A549 (cell line): ENCODE measurements around the gene CCDC27. TPM values are rescaled to one million over a fixed set of nuclear protein-coding genes. Genes with fewer than 3 reads are reported as not detected.
A peak's percentile ranks its signal among the peaks of the same experiment; 100 is the strongest.

ENCODE experiments used
- ATAC-seq, 2 experiments: fragments of 200-7000 bp in 1 of 2; fragments of >200 bp in 1 of 2; cut with Nextera tagmentation in 1 of 2; cut with Tn5 transposase in 1 of 2; 3 replicates each; pipeline versions ENCODE4 v1.8.0 to v1.9.1; 2018 to 2020; ENCODE audit warnings: mild to moderate bottlenecking in 1 of 2, moderate library complexity in 1 of 2
- CTCF ChIA-PET: fragments of 300-600 bp; sonication (Branson Sonifier 250); formaldehyde crosslinking; extraction: SDS; loops from one replicate; lab custom pipeline; 2021; ENCODE audit warnings: antibody characterized with exemption, inconsistent platforms; lab: Yijun Ruan, JAX
- POLR2A ChIA-PET: fragments of 350-600 bp; formaldehyde crosslinking; extraction: SDS; loops from one replicate; lab custom pipeline; 2021; ENCODE audit warnings: antibody characterized with exemption, inconsistent platforms; lab: Yijun Ruan, JAX
- DNase-seq, 2 experiments: peaks; one replicate each; pipeline versions ENCODE4 v3.0.0 to v3.0.0-alpha.2; 2011 to 2016; ENCODE audit warnings: low read depth in 1 of 2, low spot score in 1 of 2
- FAIRE-seq: peaks from 2 replicates; lab custom pipeline; 2011; peaks lifted over from hg19 to GRCh38; lab: Jason Lieb, UNC
- H3K27ac ChIP-seq, 2 experiments: fragments of >200 bp; sonication (Bioruptor Twin); formaldehyde crosslinking; 3 replicates each; pipeline ENCODE4 v1.5.1; 2016 to 2017
- H3K4me1 ChIP-seq: fragments of >200 bp; sonication (Bioruptor Twin); formaldehyde crosslinking; 3 replicates; pipeline ENCODE4 v1.6.1; 2016
- H3K4me2 ChIP-seq: fragments of >200 bp; sonication (Bioruptor Twin); formaldehyde crosslinking; 3 replicates; pipeline ENCODE4 v1.6.1; 2016
- H3K4me3 ChIP-seq: fragments of >200 bp; sonication (Bioruptor Twin); formaldehyde crosslinking; 3 replicates; pipeline ENCODE4 v1.5.1; 2016
- H3K9me3 ChIP-seq: fragments of >200 bp; sonication (Bioruptor Twin); formaldehyde crosslinking; 3 replicates; pipeline ENCODE4 v1.6.1; 2016
- CBX2 ChIP-seq: fragments of 200-600 bp; sonication (generic); IDR thresholded peaks from 2 replicates; pipeline ENCODE4 v1.6.1; 2016; ENCODE audit warnings: low read depth, mild to moderate bottlenecking, borderline replicate concordance
- CBX8 ChIP-seq: fragments of 200-600 bp; sonication (generic); IDR thresholded peaks from 2 replicates; pipeline ENCODE4 v1.6.1; 2016
- CHD2 ChIP-seq: fragments of 150-350 bp; IDR thresholded peaks from 2 replicates; pipeline ENCODE4 v1.6.1; 2014; ENCODE audit warnings: low read length; ENCODE audit not compliant: partially characterized antibody
- EHMT2 ChIP-seq: fragments of 200-600 bp; sonication (generic); IDR thresholded peaks from 2 replicates; pipeline ENCODE4 v1.6.1; 2016; ENCODE audit warnings: antibody characterized with exemption, low read depth, mild to moderate bottlenecking, moderate library complexity
- HOXB13 ChIP-seq: fragments of 250-450 bp; sonication (Bioruptor Pico); IDR thresholded peaks from 2 replicates; pipeline ENCODE4 v1.5.0; 2020; ENCODE audit warnings: low read depth, mild to moderate bottlenecking, moderate library complexity
- KDM5A ChIP-seq: fragments of 200-600 bp; sonication (generic); IDR thresholded peaks from 2 replicates; pipeline ENCODE4 v1.6.1; 2016; ENCODE audit warnings: antibody characterized with exemption, mild to moderate bottlenecking
- NPAS2 ChIP-seq: fragments of 250-450 bp; sonication (Bioruptor Pico); IDR thresholded peaks from 2 replicates; pipeline ENCODE4 v1.8.0; 2022; ENCODE audit warnings: mild to moderate bottlenecking, moderate library complexity, borderline replicate concordance
- NR3C1 ChIP-seq: fragments of >200 bp; sonication (Bioruptor Twin); formaldehyde crosslinking; IDR thresholded peaks from 3 replicates; pipeline ENCODE4 v1.6.1; 2017
- POLR2A ChIP-seq: IDR thresholded peaks from 2 replicates; pipeline ENCODE4 v1.6.1; 2012; ENCODE audit warnings: mild to moderate bottlenecking, low read length
- POLR2AphosphoS2 ChIP-seq: conservative IDR thresholded peaks from 2 replicates; pipeline ENCODE4 v1.6.1; 2012; ENCODE audit warnings: low read length, improper control_type of control experiment, inconsistent platforms
- RAD21 ChIP-seq, 2 experiments: fragments of >200 bp in 1 of 2; sonication (Bioruptor Twin) in 1 of 2; formaldehyde crosslinking in 1 of 2; IDR thresholded peaks in 1 of 2; conservative IDR thresholded peaks in 1 of 2; 2 replicates in 1 of 2; 3 replicates in 1 of 2; pipeline ENCODE4 v1.6.1; 2012 to 2018; ENCODE audit warnings: inconsistent platforms in 1 of 2
- TFCP2L1 ChIP-seq: fragments of 250-450 bp; sonication (Bioruptor Pico); IDR thresholded peaks from 2 replicates; pipeline ENCODE4 v1.5.0; 2021; ENCODE audit warnings: mild to moderate bottlenecking
- USF2 ChIP-seq: fragments of 450-650 bp; IDR thresholded peaks from 2 replicates; pipeline ENCODE4 v1.6.1; 2014; ENCODE audit warnings: antibody characterized with exemption
- ZFP36 ChIP-seq: fragments of 450-650 bp; IDR thresholded peaks from 2 replicates; pipeline ENCODE4 v1.6.1; 2014; ENCODE audit warnings: borderline replicate concordance; ENCODE audit not compliant: partially characterized antibody
- ZSCAN20 ChIP-seq: fragments of 250-450 bp; sonication (Bioruptor Pico); IDR thresholded peaks from 2 replicates; pipeline ENCODE4 v1.8.0; 2022; ENCODE audit warnings: mild to moderate bottlenecking, moderate library complexity
- WGBS: methylation state at CpG from one replicate; pipeline ENCODE4 v1.1.6; 2017; ENCODE audit errors: missing lambda C conversion rate; 5-methylcytosine and 5-hydroxymethylcytosine counted together
- polyA plus RNA-seq, 4 experiments: library from polyadenylated mRNA; depleted of rRNA in 3 of 4; stranded (reverse); fragments of >200 nt; fragmentation: RNase III in 1 of 4; extraction: RNeasy Plus Mini Kit Qiagen cat#74134 plus additional on column Dnase treatment in 1 of 4; gene quantifications; 2 replicates in 3 of 4; 3 replicates in 1 of 4; pipeline ENCODE4 v1.2.3, GENCODE V29; 2011 to 2017
- TF ChIP-seq, protein P1 (sequence below): fragments of >200 bp; sonication (Bioruptor Twin); formaldehyde crosslinking; IDR thresholded peaks from 3 replicates; pipeline ENCODE4 v1.5.1; 2016

Gene CCDC27
- polyA plus RNA-seq, 2 of the 4 experiments (the other 2 are of a cell fraction), result not detected

- no peak for FAIRE-seq
- TF ChIP-seq RAD21 (conservative IDR thresholded peaks at IDR 0.05 in 1 of 2, IDR thresholded peaks at IDR 0.05 in 1 of 2), result peak in 1 of 2 experiments; percentile 32; a peak in 2 of 5 replicates
- TF ChIP-seq NR3C1, result no peak
- TF ChIP-seq, protein P1, sequence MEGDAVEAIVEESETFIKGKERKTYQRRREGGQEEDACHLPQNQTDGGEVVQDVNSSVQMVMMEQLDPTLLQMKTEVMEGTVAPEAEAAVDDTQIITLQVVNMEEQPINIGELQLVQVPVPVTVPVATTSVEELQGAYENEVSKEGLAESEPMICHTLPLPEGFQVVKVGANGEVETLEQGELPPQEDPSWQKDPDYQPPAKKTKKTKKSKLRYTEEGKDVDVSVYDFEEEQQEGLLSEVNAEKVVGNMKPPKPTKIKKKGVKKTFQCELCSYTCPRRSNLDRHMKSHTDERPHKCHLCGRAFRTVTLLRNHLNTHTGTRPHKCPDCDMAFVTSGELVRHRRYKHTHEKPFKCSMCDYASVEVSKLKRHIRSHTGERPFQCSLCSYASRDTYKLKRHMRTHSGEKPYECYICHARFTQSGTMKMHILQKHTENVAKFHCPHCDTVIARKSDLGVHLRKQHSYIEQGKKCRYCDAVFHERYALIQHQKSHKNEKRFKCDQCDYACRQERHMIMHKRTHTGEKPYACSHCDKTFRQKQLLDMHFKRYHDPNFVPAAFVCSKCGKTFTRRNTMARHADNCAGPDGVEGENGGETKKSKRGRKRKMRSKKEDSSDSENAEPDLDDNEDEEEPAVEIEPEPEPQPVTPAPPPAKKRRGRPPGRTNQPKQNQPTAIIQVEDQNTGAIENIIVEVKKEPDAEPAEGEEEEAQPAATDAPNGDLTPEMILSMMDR, result peak; percentile 25; the same call in 2 of the 3 replicates
- no peak for TF ChIP-seq KDM5A
- no peak for TF ChIP-seq HOXB13
- peak; percentile 53 to 75 for DNase-seq
- Histone ChIP-seq H3K4me1 (no peaks in the 10 kb centered on the region), H3K4me3 (no peak overlapping the region), H3K4me2 (no peak overlapping the region), H3K9me3 (no peaks in the 10 kb centered on the region), H3K27ac (no peak overlapping the region)
- ChIA-PET CTCF (interaction anchor here (0.6 to 1.7 kb wide), 8 partner anchors 9 to 274 kb away, joined by 3 to 7 read pairs (median 4); no protein-coding TSS in a partner anchor), POLR2A (no interaction called here)
- peak; percentile 69 to 88 for ATAC-seq
- WGBS, result 55% methylated on average over 21 of the region's 37 CpGs
Measured at GRCh38 chr1:3727042-3727824, 25.0 kb upstream of the CCDC27 start.

DNA sequence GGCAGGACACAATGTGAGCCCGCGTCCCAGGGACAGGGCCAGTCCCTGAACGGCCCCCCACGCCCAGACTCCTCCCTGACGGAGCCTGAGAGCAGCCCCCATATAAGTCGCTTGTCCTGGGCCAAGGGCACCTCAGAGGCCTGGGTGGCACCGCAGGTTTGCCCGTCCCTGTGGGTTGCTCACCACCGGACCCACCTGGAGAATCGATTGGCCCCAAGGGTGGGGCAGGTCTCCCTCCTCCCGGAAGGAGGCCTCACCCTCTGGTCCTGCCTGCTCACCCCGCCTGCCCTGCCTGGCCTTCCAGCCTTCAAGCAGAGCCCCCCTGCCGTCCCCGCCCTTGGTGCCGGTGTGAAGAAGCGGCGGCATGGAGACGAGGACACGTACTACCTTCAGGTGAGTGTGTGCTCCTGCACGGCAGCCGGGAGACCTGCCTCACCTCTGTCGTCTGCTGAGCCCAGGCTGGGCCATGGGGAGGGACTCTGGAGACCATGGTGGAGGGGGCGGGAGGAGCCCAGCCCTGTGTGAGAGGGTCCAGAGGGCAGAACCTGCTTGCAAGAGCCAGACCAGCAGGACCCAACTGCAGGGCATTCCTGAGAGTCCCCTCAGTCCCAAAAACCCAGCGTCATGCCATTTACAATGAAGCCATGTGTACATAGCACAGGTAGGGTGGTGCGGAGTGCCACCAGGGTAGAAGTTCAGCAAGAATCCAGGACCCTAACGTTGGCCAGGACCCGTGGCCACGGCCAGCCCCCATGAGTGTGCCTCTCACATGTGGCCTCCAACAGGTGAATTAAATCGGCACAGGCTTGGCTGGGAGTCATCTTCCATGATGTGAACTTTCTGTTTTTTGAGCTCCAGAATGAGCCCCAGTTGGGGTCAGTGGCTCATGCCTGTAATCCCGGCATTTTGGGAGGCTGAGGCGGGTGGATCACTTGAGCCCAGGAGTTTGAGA lies 24.1 kb upstream of the CCDC27 start:
- 53% methylated on average over 4 of the region's 31 CpGs for WGBS
- H3K27ac ChIP-seq, result no peak overlapping the region
- ATAC-seq (no peak), DNase-seq (no peak), FAIRE-seq (no peak)
- H3K4me2 ChIP-seq, result no peak overlapping the region
- H3K9me3 ChIP-seq, result no peaks in the 10 kb centered on the region
- ChIA-PET CTCF (interaction anchor here (0.6 to 1.7 kb wide), 6 partner anchors 8 to 275 kb away, joined by 3 to 7 read pairs (median 4); no protein-coding TSS in a partner anchor), POLR2A (no interaction called here)
- H3K4me1 ChIP-seq, result no peaks in the 10 kb centered on the region
- no peak overlapping the region for H3K4me3 ChIP-seq
- TF ChIP-seq NPAS2, result no peak
- TF ChIP-seq TFCP2L1 (CRISPR knock-in tag), result no peak
- TF ChIP-seq USF2, result no peak
- no peak for TF ChIP-seq CBX2
- no peak for TF ChIP-seq CBX8
- TF ChIP-seq POLR2AphosphoS2, result no peak
- no peak for TF ChIP-seq POLR2A
- no peak for TF ChIP-seq CHD2
- TF ChIP-seq KDM5A, result no peak
- no peak for TF ChIP-seq ZFP36

- H3K4me3 ChIP-seq, result no peak overlapping the region
- no peaks in the 10 kb centered on the region for H3K9me3 ChIP-seq
- no peaks in the 10 kb centered on the region for H3K4me1 ChIP-seq
- POLR2A ChIA-PET, result no interaction called here
- ATAC-seq, result no peak
- no peak for TF ChIP-seq NPAS2
- TF ChIP-seq ZSCAN20 (CRISPR knock-in tag), result no peak
- no peak for TF ChIP-seq NR3C1
- no peak for TF ChIP-seq EHMT2
- TF ChIP-seq, all 56 proteins: peak for 0
- FAIRE-seq (no peak), DNase-seq (no peak)
- Histone ChIP-seq H3K4me2 (no peak overlapping the region), H3K27ac (no peak overlapping the region)
- WGBS, result 50% methylated on average over 2 of the region's 32 CpGs
- CTCF ChIA-PET, result no interaction called here
Measured at GRCh38 chr1:3729594-3730542, 22.4 kb upstream of the CCDC27 start.
